Erythroblast (primary cell): ENCODE results near the gene TNFAIP8L1.

Experiments used
- DNase-seq, 2 experiments: peaks; one replicate each; lab custom pipeline; 2025; lab: John Stamatoyannopoulos, UW
- GATA1 ChIP-seq: IDR thresholded peaks from 2 replicates; pipeline ENCODE4 v1.6.1; 2011; ENCODE audit warnings: low read depth, mild to moderate bottlenecking, control low read depth, low read length, moderate library complexity
- POLR2A ChIP-seq: IDR thresholded peaks from 2 replicates; pipeline ENCODE4 v1.6.1; 2011; ENCODE audit warnings: mild to moderate bottlenecking, low read length

Gene TNFAIP8L1

DNA sequence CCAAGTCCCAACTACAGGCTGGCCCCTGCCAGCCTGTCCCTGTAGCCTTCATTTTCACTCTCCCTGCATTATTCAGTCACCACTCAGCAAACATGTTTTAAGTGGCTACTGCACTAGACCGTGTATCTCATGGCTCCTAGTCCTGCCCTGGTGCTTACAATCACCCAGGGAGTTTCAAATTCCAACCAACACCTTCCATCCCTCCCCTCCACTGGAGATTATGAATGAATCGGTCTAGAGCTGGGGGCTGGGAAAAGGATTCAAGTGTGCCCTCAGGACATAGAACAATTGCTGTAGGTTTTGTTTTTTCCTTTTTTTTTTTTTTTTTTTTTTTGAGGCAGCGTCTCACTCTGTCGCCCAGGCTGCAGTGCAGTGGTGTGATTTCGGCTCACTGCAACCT, 15.0 kb upstream of the TNFAIP8L1 start:
- TF ChIP-seq GATA1: no peak
- TF ChIP-seq POLR2A: no peak
- DNase-seq: no peak

GRCh38 chr19:4624733-4625362, 14.5 kb upstream of the TNFAIP8L1 start:
- TF ChIP-seq POLR2A (no peak), GATA1 (no peak)
- DNase-seq: peak; percentile 44 to 58

DNA sequence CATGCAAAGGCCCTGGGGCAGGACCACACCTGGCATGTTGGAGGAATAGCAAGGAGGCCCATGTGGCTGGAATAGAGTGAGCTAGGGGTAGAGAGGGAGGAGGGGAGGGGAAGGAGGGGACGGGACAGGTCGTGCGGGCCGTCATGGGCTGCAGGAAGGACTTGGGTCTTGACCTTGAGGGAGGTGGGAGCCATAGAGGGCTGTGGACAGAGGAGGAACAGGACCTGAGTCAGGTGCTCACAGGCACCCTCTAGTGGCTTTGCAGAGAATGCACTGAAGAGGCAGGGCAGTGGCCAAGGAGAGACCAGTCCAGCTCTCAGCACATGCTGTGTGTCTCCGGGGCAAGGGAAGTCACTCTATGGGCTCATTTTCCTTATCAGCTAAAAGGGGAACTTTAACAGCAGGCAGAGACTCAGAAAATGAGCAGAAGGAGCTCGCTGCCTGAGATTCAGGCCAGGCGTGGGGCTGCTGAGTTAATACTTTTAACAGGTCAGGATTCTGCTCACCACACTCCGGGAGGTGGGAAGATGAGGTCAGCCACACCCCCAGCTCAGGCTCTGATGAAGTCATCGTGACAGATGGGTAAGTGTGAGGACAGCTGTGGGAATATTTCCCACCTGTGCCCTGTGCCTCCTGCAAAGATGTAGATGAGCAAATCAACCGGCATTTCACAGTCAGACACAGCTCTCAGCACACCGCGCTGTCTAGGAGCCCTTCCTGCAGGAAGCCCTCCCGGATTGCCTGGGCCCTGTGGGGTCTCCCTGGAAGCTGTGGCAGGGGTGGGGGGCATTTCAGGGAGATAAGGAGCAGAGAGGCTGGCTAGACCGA, 6.0 kb upstream of the TNFAIP8L1 start:
- no peak for TF ChIP-seq POLR2A
- TF ChIP-seq GATA1: no peak
- peak; percentile 74 to 79 for DNase-seq

DNA sequence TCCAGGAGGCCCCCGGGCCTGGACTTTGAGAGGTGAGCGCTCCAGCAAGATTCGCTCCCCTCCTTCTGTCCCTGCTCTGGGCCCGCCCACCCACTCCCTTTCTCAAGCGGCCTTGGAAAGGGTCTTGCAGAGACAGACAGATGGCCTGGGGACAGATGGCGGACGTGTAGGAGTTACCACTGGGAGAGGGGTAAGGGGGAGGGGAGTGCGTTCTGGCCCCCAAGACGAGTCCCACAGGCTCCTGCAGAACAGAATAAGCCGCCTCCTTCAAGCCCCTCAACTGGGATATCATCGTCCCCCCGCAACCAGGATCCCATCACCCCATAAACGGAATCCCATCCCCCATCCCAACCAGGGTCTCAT, 3.6 kb upstream of the TNFAIP8L1 start:
- TF ChIP-seq GATA1 (no peak), POLR2A (no peak)
- no peak for DNase-seq

DNA sequence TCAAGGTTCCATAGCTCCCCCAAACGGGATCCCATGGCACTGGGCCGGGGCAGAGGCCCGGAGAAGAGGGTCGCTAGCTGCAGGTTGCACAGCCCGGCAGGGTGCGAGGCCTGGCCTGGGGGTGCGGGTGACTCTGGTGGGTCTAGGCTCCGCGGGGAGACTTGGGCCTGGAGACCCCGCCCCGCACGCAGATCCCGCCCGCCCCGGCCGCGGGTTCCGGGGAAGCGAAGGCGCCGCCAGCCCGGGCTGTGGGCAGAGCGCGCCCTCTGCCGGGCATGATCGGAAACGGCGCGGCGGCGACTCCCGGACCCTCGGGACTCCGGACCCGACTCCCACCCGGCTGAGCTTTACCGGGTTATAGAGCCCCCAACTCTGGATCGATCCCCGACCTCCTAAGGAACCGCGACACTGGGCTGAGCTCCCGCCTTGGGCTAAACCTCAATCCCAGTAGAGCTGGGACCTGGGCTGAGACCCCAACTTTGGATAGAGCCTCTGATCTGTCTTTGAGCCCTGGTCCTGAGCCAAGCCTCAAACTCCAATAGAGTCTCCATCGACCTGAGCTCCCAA, 3.1 kb upstream of the TNFAIP8L1 start:
- no peak for TF ChIP-seq GATA1
- no peak for TF ChIP-seq POLR2A

GRCh38 chr19:4636761-4637160, 2.6 kb upstream of the TNFAIP8L1 start:
- TF ChIP-seq POLR2A (no peak), GATA1 (no peak)
- DNase-seq: no peak

More for the DNA sequence above, 3.1 kb upstream of the TNFAIP8L1 start:
- peak; percentile 68 to 79 for DNase-seq

- TF ChIP-seq GATA1 (no peak), POLR2A (no peak)
- DNase-seq: no peak
These were observed 999 bp upstream of the TNFAIP8L1 start for GRCh38 chr19:4638317-4638716.

GRCh38 chr19:4639531-4640246, 373 bp downstream of the TNFAIP8L1 start:
- no peak for TF ChIP-seq POLR2A
- no peak for TF ChIP-seq GATA1
- peak in 1 of 2 experiments; percentile 48 for DNase-seq

- no peak for TF ChIP-seq GATA1
- no peak for TF ChIP-seq POLR2A
- DNase-seq: no peak
These were observed 1.1 kb downstream of the TNFAIP8L1 start for GRCh38 chr19:4640247-4641000.

DNA sequence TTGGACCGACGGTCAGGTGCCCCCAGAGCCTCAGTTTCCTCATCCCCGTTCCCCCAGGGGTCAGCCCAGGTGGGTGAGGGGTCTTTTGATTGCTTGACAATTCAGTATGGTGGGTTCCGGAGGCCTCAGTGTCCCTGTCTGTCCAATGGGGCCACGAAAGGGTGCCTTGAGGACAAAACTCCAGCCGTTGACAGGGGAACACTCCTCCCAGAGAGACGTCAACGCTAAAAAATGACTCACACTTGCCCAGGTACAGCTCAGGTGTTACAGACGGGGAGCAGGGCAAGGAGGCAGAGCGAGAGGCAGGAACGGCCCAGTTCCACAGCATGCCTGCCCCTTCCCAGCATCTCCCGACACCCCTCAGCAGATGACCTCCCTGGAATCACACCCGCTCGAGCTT, 1.8 kb downstream of the TNFAIP8L1 start:
- no peak for DNase-seq
- TF ChIP-seq GATA1 (no peak), POLR2A (no peak)

- no peak for DNase-seq
- TF ChIP-seq GATA1 (no peak), POLR2A (no peak)
These were observed 3.3 kb downstream of the TNFAIP8L1 start for GRCh38 chr19:4642625-4643024.

GRCh38 chr19:4645718-4646117, 6.4 kb downstream of the TNFAIP8L1 start:
- no peak for DNase-seq

GRCh38 chr19:4647676-4648644, 8.6 kb downstream of the TNFAIP8L1 start:
- no peak for DNase-seq
- TF ChIP-seq GATA1: no peak

More at GRCh38 chr19:4645718-4646117, 6.4 kb downstream of the TNFAIP8L1 start:
- TF ChIP-seq POLR2A (no peak), GATA1 (no peak)
